Stimulated activated CD8-positive, alpha-beta memory T cell treated with anti-CD3 and anti-CD28 coated beads, Interleukin-2, amount 100 ng/mL, for 48 hours (primary cell): ENCODE measurements around the gene DYNC2H1.
"Not testable (repeated sequence)": the region's sequence is repeated elsewhere in the genome, so short reads cannot be mapped to it uniquely, and the experiment has no call there.

Source experiments
- DNase-seq, 2 donors: peaks; one replicate each; pipeline ENCODE4 v3.0.0-alpha.2; 2020; ENCODE audit warnings: low read depth in 2 of 2

DYNC2H1 gene

DNA sequence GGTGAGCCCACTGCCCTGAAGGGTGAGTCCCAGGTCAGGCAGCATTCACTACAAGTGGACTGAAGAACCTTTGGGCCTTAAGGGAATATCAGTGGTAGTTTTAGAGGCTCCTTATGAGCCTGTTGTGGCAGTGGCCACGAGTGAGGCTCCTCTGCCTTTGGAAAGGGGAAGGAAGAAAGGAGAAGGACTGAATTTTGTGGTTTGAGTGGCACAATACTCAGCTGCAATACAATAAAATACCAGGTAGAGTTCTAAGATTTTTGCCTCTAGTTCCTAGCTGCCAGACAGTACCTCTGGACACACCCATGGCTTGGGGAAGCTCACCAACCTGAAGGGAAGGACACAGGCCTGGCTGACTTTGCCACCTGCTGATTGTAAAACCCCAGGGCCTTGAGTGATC, 260.9 kb downstream of the DYNC2H1 start:
- DNase-seq: no peak

DNA sequence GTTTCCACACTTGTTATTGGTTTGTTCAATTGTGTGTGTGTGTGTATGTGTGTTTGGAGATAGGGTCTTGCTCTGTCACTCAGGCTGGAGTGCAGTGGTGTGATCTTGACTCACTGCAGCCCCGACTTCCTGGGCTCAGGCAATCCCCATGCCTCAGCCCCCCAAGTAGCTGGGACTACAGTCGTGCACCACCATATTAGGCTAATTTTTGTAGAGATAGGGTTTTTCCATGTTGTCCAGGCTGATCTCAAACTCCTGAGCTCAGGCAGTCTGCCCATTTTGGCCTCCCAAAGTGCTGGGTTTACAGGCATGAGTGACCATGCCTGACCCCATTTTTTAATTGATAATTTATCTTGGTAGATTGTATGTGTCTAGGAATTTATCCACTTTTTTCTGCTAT, 263.7 kb downstream of the DYNC2H1 start:
- DNase-seq: no peak

DNA sequence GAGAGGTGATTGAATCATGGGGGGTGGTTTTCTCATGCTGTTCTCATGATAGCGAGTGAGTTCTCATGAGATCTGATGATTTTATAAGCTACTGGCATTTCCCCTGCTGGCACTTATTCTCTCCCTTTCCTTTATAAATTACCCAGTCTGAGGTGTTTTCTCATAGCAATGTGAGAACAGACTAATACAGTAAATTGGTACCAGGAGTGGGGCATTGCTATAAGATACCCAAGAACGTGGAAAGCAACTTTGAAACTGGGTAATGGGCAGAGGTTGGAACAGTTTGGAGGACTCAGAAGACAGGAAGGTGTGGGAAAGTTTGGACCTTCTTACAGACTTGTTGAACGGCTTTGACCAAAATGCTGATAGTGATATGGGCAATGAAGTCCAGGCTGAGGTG, 265.0 kb downstream of the DYNC2H1 start:
- not testable (repeated sequence) for DNase-seq

DNA sequence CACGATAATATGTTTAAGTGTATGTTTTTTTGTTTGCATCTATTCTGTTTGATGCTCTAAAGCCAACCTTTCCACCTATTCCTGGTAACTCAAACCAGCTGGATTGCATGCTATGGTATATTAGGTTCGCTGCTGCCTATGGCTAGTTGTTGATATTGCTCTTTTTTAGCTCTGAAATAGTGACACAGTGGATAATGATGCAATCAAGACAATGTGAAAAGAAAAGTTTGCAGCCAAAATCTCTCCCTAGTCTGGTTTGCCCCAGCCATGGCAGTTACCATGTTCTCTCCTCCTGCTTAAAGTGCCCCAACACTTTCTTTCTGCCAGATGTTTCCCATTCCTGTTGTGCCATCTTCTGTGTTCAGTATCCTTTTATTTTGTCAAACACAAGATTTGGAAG, 269.7 kb downstream of the DYNC2H1 start:
- DNase-seq: no peak

DNA sequence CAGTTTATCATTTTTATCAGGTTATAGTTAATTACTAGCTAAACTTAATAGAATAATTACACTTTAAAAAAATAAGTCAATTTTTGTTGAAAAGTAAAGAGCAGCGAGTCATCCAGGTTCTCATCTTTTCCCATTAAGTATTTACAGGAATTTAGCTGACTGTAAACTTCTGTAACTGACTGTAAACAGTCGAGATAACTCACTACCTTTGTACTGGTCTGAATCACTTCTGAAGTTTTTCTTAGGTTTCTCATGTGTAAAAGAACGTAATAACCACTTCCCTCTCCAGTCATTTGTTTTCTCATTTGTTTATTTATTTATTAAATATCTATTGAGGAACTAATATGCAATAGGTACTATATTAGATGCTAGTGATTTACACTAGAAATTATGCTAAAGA, 270.8 kb downstream of the DYNC2H1 start:
- no peak for DNase-seq

DNA sequence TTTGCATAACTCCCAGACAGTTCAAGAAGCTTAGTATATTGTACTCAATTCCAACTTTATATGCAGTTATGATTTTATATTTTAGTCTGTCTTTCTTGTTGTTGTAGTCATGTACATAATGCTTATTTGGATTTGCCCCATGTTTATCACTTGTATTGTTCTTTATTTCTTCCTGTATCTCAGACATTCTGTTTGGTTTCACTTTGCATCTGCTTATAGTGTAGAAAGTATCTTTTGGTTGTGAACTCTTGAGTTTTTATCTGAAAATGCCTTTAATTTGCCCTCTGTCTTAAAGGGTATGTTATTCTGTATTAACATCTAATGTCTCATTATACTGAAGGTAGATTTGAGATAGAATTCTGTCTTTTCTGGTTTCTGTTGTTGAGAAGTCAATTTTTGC, 275.4 kb downstream of the DYNC2H1 start:
- DNase-seq: no peak

DNA sequence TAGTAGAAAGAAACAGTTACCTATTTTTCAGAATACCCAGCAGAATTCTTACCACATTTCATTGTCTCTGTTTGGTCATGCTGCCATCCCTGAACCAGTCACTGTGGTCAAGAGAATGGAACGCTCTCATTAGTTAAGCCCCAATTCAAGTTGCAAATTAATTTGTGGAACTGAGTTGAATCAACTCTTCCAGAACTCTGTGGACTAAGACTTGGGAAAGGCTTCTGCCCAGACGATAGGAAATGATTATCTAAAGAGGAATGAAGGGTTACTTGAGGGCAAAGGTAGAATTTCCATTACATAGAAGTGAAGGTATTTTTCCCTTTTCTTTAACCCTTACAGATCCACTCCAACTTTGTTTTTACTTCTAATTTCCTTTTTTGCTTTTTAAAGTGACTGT, 286.4 kb downstream of the DYNC2H1 start:
- no peak for DNase-seq

DNA sequence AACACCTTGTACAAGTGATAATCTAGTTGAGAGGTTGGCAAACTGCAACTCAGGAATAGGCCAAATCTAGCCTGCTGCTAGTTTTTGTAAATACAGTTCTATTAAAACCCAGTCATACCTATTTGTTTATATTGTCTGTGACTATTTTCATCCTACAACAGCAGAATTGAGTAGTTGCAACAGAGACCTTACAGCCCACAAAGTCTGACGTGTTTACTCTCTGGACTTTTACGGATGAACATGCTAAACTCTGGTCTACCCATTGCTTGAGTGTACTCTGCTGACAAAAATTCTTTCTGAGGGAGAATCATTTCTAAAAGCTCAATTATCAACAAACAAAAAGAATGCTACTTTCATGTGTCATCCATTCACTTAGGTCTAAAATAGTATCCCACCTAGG, 287.0 kb downstream of the DYNC2H1 start:
- DNase-seq: no peak

DNA sequence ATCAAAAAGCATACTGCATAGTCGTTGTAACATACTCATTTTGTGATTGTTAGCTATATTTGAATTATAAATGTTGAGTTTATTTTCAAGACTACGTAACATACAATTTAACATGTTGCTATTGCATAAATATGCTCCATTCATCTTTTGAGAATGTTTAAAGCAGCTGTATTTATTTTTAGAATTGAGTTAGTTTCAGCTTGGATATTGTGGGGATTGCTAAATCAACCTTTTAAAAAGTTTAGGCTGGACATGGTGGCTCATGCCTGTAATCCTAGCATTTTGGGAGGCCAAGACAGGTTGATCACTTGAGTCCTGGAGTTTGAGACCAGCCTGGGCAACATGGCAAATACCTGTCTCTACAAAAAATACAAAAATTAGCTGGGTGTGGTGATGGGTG, 288.1 kb downstream of the DYNC2H1 start:
- DNase-seq: no peak

DNA sequence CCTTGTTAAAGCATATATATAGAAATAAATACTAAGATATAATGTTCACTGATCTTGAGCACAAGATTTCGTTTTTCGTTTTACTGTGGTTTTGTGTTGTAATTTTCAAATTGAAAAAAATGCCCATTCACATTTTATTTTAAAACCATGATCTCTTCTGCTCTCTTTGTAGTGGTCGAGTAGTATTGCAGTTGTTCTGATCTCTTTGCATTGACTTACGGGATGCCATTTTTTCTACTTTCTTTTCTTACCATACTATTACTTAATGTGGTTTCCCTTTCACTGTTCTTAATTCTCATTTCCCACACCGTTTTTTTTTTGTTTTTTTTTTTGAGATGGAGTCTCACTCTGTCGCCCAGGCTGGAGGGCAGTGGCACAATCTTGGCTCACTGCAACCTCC, 289.6 kb downstream of the DYNC2H1 start:
- no peak for DNase-seq

DNA sequence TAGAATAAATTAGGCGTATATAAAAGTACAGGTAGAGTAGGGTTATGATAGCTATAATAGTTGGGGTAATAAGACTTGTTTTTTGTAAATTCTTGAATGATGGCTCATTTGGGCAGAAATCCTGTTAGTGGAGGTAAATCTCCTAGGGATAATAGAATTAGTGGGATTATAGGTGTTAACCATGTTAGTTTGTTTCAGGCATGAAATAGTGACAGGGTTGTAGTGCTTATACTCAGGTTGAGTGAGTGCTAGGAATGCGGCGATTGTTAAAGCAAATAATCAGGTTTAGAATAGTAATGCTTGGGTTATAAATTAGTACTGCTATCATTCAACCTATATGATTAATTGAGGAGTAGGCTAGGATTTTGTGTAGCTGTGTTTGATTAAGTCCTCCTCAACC, 297.1 kb downstream of the DYNC2H1 start:
- DNase-seq: no peak

DNA sequence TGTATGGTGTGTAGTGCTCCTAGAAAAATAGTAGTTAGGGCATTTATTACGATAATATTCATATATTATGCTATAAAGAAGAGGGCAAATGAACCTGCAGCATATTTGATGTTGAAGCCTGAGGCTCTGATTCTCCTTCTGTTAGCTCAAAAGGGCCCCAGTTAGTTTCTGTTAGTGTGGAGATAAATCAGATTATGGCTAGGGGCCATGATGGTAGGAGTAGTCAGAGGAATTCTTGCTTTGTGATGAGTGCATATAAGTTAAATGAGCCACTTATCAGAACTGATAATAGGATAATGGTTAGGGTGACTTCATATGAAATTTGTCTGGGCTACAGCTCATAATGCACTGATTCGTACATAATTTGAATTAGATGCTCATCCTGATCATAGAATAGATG, 298.4 kb downstream of the DYNC2H1 start:
- no peak for DNase-seq

DNA sequence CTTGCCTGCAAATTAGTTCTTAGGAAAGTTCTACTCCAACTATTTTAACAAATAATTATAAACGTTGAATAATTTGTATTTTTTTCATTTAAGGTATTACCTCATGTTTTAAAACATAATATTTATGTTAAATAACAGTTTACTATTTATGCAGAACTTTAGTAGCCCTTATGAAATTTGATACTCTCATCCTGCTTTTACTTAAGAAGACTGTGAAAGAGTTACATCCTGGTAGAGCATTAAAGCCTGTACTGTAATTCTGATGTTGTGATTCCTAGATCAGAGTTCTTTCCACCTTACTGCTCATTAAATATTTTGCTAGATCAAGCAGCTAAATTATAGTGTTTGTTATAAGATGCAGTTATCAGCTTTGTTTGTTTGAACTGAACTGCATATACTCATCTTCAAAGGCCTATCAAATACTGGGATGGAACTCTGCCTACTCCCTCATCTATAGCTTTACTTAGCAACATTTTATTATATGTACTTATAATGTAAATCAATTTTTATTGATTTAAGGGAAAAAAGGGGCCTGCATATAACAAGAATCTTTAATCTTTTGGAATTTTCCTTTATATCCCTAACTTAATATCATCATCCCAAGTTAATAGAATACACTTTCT, 304.2 kb downstream of the DYNC2H1 start:
- no peak for DNase-seq

DNA sequence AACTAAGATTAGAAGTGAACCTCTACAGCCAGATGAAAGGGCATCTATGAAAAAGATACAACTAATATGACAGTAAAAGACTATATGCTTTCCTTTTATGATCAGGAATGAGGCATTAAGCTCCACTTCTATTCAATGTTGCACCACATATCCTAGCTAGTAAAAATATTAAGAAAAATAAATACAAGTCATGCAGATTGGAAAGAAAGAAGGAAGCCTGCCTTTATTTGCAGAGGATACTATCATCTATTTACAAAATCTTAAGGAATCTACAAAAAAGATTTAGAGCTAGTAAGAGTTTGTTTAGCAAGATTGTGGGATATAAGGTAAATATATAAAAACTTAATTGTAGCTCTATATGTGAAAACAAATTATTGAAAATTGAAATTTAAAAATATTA, 308.8 kb downstream of the DYNC2H1 start:
- DNase-seq: no peak

DNA sequence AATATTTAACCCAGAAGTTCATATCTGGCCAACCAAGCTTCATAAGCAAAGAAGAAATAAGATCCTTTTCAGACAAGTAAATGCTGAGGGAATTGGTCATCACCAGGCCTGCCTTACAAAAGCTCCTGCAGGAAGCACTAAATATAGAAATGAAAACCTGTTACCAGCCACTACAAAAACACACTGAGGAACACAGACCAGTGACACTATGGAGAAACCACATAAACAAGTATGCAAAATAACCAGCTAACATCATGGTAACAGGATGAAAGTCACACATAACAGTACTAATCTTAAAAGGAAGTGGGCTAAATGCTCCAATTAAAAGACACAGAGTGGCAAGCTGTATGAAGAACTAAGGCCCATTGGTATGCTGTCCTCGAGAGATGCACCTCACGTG, 311.4 kb downstream of the DYNC2H1 start:
- DNase-seq: no peak

DNA sequence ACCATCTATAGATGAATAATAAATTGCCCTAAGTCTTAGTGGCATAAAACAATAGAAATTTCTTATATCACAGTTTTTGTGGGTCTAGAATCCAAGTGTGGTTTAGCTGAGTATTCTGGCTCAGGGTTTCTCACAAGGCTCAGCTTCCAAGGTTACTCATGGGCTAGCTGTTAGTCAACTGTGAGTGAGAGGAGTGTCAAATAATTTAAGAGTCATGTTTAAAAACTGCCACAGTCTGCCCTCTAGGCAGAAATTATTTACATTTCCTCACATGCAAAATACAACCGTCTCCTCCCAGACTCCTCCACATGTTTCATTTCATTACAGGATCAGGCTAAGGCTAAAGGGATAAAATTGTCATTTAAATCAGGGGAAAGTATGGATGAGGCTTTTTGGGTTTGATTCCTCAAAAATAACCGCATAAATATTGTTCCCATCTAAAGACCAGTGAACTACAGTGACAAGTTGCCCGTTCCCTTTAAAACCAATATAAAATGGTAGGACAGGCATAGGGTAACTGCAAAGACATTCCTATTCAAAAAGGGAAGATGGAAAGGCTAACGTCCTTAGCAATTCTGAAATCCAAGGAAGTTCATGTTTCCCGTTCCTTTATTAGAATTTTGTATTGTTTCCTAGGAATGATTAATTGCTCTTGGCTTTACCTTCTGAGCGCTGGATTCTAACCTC, 324.3 kb downstream of the DYNC2H1 start:
- DNase-seq: no peak

DNA sequence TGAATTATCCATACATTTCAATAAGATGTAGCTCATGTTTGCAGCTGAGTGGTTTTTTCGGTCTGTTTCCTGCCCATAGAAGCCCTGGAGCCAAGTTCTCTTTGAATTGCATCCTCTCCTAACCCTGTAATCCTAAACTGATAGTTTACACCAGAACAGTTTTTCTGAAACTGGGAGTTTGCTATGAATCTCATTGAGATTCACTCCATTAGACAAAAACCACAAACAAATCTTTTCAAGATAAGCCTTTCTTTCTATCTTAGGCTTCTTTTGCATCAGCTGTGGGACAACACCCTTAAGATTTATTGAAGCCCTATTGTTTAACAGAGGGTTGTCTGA, 324.8 kb downstream of the DYNC2H1 start:
- DNase-seq: no peak

DNA sequence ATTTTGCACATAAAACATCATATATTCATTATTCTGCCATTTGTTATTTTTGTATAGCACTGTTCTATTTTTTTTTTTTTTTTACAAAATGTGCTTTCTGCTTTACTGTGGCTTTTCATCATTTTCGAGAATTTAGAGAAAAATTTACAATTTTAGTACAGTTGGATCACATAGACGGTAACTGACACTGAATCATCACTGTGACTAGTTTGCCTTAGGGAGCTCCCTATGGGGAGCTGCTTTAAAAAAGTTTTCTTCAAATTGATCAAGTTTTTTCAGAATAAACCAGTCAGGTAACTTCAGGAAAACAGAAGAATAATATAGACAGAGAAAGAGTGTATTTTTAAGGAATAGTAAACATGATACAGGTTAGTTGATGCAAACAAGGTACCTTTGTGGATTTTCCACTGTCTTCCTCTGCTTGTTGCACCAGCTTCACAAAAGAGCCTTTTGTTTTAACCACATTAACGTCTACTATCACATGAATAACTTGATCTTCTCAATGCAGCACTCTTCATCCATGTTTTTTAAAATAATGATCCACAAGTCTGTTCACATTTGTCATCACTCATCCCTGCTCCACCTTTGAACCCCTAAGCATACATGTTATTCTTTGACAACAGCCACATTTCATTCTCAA, 327.0 kb downstream of the DYNC2H1 start:
- no peak for DNase-seq

DNA sequence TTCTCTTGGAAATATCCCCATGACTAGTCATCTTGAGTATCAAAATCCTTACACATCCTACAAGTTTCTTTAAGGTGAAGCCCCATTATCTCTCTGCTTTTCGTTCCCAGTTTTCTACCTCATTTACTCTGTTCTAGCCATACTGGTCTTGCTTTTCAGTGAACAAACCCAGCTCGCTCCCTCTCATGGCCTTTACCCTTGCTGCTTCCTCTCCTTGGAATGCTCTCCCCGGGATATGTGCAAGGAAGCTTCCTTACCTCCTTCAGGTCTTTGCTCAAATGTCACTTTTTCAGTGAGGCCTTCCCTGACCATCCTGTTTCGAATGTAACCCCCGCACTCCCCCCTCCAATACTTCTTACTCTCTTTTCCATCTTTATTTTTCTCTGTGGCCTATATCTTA, 331.8 kb downstream of the DYNC2H1 start:
- no peak for DNase-seq

DNA sequence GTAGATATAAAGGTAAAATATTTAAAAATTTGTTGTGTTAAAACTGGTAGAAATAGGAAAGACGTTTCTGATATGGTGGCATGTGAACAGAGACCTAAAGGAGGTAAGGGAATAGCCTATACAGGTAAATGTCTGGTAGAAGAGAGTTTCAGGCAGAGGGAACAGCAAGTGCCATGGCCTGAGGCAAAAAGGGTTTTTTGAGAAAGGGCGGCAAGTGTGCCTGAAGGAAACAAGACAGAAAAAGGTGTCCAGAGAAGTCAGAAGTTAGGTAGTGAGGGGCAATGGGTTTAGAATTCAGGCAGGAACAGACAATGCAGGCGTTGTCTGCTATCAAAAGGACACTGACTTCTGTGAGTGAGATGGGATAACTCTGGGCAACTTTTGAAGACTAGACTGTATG, 339.7 kb downstream of the DYNC2H1 start:
- DNase-seq: no peak

DNA sequence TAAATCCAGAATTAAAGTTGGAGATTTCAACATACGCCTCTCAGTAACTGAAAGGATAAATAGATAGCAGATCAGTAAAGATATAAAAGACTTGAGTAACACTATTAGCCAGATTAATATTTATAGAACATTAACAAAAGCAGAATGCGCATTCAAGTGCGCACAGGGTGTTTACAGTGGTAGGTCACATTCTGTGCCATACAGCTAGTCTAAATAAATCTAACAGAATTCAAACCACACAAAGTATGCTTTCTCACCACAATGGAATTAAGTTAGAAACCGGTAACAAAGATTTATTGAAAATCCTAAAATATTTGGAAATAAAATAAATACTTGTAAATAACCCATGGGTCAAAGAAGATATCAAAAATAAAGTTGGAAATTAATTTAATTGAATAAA, 341.0 kb downstream of the DYNC2H1 start:
- no peak for DNase-seq

DNA sequence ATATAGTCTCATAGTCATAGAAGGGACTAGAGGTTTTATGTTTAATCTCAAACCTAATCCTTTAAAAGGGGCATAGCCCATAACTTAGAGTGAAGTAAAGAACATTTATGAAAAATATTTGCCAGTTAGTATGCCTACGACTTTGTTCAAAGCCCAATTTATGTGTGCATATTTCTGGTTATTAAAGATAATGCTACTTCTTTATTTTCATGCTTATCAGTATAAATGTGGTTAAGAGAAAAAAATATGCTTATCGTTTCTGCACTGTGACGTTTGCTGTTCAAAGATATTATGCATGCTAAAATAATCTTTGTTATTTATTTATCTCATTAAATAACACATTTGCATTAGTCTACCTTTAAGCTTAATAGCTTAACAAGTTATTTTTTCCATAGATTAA, 343.9 kb downstream of the DYNC2H1 start:
- DNase-seq: no peak

DNA sequence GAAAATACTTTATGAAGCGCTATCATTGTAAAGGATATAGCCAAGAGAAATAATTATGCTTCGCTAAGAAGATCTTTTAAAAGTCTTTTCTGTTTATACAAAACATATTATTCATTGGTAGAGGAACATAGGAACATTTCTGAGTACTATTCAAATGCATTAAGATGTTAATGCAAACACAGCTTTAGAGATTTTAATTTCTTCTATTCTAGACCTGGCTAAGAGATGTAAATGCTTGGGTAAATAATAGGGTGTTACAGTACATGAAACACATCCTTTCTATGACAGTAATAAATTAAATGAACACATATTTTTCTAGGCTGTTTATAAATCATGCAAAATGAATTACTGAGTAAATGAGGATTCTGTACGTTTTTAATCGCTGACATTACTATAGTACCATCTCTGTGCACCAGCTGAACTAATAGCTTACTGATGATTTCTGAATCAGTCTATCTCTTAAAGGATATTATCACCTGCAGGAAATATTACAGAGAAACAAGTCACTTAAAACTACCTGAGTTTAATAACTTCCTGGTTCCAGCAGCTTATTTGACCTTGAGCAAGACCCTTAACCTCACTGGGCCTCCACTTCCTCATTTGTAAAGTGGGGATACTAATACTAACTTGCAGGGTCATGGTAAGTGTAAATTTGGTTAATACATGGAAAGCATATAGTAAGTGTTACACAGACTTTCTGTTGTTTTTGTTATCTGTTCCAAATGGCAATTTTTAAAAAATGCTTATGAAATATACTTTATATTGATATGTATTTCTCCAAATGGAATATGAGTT, 344.9 kb downstream of the DYNC2H1 start:
- DNase-seq: no peak
